ENCODE results near the gene OPRD1. TPM values are rescaled to one million over a fixed set of nuclear protein-coding genes. Genes with fewer than 3 reads are reported as not detected.
"Not testable (repeated sequence)": the region's sequence is repeated elsewhere in the genome, so short reads cannot be mapped to it uniquely, and the experiment has no call there.

Gene OPRD1
- total RNA-seq, 3 donors from 2014 or later = not detected

- Mint-ChIP-seq H3K4me1 (ENCODE audit: low read depth) (no peaks in the 10 kb centered on the region), H3K36me3 (ENCODE audit: insufficient read depth) (no peaks in the 10 kb centered on the region), H3K27me3 (ENCODE audit: low read depth) (peaks cover 3% of the 10 kb centered on the region), H3K9me3 (no peaks in the 10 kb centered on the region), H3K4me3 (no peak overlapping the region)
- DNase-seq (no peak), ATAC-seq (no peak)
Observed at GRCh38 chr1:28871631-28872401, 59.8 kb downstream of the OPRD1 start.

DNA sequence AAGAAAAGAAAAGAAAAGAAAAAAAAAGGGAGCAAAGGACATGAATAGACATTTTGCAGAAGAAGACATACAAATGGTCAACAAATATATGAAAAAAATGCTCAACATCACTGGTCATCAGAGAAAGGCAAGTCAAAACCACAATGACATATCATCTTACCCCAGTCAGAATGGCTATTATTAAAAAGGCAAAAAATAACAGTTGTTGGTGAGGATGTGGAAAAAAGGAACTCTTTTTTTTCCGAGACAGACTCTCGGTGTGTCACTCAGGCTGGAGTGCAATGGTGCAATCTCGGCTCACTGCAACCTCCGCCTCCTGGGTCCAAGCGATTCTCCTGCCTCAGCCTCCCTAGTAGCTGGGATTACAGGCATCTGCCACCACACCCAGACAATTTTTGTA is 63.2 kb downstream of the OPRD1 start:
- not testable (repeated sequence) for H3K4me3 Mint-ChIP-seq; H3K27me3 Mint-ChIP-seq (ENCODE audit: low read depth); ATAC-seq; DNase-seq; H3K9me3 Mint-ChIP-seq; H3K36me3 Mint-ChIP-seq (ENCODE audit: insufficient read depth); H3K4me1 Mint-ChIP-seq (ENCODE audit: low read depth)

DNA sequence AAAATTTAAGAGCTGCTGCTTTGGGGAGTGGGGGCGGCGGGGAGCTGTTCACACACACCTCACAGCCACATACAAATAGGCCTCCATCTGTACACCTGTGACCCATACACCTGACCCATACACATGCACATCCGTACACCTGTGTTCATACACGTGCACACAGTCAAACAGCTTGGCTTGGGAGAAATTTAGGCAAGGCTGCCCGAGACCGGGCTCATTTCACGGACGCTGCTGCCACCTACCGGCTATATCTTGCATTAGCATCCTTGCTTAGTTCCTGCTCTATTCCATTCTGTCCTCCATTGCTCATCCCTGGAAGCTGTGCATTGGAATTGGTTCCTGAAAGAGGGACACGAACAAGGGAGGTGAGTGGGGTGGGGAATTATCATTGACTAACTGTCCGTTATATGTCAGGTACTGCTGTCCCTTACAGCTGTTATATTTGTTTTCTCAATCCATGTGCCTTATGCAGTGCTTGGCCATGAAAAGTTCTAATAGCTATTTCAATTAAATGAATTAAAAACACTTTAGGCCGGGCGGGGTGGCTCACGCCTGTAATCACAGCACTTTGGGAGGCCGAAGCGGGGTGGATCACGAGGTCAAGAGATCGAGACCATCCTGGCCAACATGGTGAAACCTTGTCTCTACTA is 65.3 kb downstream of the OPRD1 start:
- DNase-seq (peak; percentile 77), ATAC-seq (peak; percentile 74 to 76)
- Mint-ChIP-seq H3K9me3 (no peaks in the 10 kb centered on the region), H3K36me3 (ENCODE audit: insufficient read depth) (no peaks in the 10 kb centered on the region), H3K27me3 (ENCODE audit: low read depth) (peaks cover 3% of the 10 kb centered on the region), H3K4me1 (ENCODE audit: low read depth) (peaks cover 5% of the 10 kb centered on the region), H3K4me3 (no peak overlapping the region)

DNA sequence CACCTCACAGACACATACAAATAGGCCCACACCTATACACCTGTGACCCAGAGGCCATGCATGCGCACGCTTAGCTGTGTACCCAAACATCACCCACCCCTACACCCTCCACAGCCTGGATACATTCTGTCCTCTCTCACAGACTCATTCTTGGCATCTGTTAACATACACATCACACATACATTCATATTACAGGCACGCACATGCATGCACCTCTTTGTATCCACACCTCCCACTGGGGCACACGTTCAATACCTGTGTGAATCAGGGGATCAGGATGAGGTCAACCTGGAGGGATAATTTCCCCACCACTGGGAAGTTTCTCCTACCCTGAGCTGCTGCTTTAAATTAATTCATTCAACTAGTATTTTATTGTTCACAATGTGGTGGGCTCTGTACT is 66.8 kb downstream of the OPRD1 start:
- no peaks in the 10 kb centered on the region for H3K9me3 Mint-ChIP-seq
- no peak overlapping the region for H3K4me3 Mint-ChIP-seq
- H3K36me3 Mint-ChIP-seq (ENCODE audit: insufficient read depth) = no peaks in the 10 kb centered on the region
- H3K4me1 Mint-ChIP-seq (ENCODE audit: low read depth) = peaks cover 7% of the 10 kb centered on the region
- DNase-seq = no peak
- ATAC-seq = no peak
- peaks cover 3% of the 10 kb centered on the region for H3K27me3 Mint-ChIP-seq (ENCODE audit: low read depth)

DNA sequence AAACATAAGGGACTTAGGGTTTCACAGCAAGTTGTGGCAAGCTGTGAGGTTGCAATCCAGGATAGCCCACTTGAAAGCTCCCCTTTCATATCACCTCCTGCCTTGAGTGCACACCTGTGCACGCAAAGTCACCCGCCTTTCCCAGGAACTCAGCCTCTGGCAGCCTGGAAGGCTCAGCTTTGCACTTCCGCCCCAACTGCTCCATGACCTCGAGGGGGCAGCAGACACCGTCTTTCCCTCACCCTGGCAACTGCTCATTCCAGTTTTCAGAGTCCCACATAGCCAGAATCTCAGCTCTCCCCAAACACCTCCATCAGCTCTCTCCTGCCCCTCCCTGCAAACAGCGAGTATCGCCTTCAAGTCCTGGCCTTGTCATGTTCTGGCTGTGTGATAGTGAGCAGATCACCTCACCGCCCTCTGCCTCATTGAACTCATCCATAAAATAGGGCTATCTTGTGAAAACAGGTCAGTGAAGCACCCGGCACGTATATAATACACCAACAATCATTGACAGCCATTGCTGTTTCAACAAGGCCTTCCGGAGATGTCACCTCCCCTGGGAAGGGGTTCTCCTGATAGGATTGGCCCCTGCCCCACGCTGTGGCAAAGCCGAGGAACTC is 70.1 kb downstream of the OPRD1 start:
- peak; percentile 14 to 22 for ATAC-seq
- Mint-ChIP-seq H3K4me3 (no peak overlapping the region), H3K9me3 (peaks cover 3% of the 10 kb centered on the region), H3K36me3 (ENCODE audit: insufficient read depth) (no peaks in the 10 kb centered on the region), H3K4me1 (ENCODE audit: low read depth) (peaks cover 32% of the 10 kb centered on the region), H3K27me3 (ENCODE audit: low read depth) (no peaks in the 10 kb centered on the region)
- peak; percentile 76 for DNase-seq

- ATAC-seq (no peak), DNase-seq (no peak)
- H3K9me3 Mint-ChIP-seq = peaks cover 3% of the 10 kb centered on the region
- H3K27me3 Mint-ChIP-seq (ENCODE audit: low read depth) = no peaks in the 10 kb centered on the region
- no peak overlapping the region for H3K4me3 Mint-ChIP-seq
- no peaks in the 10 kb centered on the region for H3K36me3 Mint-ChIP-seq (ENCODE audit: insufficient read depth)
- H3K4me1 Mint-ChIP-seq (ENCODE audit: low read depth) = peaks cover 36% of the 10 kb centered on the region
Observed at GRCh38 chr1:28883242-28883616, 71.3 kb downstream of the OPRD1 start.

- peaks cover 52% of the 10 kb centered on the region for H3K4me1 Mint-ChIP-seq (ENCODE audit: low read depth)
- ATAC-seq (no peak), DNase-seq (no peak)
- H3K27me3 Mint-ChIP-seq (ENCODE audit: low read depth) = no peaks in the 10 kb centered on the region
- peaks cover 3% of the 10 kb centered on the region for H3K9me3 Mint-ChIP-seq
- H3K4me3 Mint-ChIP-seq = no peak overlapping the region
- no peaks in the 10 kb centered on the region for H3K36me3 Mint-ChIP-seq (ENCODE audit: insufficient read depth)
Observed at GRCh38 chr1:28885472-28885877, 73.5 kb downstream of the OPRD1 start.

- no peak for ATAC-seq
Observed at GRCh38 chr1:28885977-28886730, 74.2 kb downstream of the OPRD1 start.

DNA sequence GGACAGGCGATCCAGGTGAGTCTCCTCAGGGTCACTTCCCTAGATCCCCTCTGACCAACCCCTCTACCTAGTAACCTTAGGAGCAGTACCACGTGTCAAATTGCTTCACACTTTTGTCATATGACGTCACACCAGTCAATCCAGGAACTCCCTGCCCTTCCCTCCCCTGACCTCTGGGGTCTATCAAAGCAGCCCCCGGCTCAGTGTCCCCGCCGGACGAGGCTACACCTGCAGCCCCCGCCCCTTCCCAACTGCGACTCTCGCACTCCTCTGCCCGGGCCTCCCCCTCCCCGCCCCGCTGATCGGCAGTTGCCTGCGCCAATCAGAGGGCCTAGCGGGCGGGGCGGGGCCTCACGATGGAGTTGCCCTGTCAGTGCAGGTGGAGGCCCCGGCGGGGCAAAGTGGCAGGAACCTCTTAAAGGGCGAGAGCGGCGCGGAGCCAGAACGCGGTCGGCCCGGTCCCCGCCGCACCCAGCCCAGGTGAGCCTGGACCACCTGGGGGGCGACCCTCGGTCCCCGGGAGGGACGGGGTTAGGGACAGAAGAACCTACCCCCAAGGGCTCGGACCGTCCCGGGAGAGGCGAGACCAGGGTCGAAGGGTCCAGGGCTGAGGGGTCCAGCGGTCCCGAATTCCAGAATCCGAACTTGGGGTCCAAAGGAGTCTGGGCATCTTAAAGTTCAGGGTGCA is 74.9 kb downstream of the OPRD1 start:
- peak overlapping the region; percentile 86 for H3K4me3 Mint-ChIP-seq
- H3K27me3 Mint-ChIP-seq (ENCODE audit: low read depth) = no peaks in the 10 kb centered on the region
- H3K9me3 Mint-ChIP-seq = peaks cover 3% of the 10 kb centered on the region
- no peaks in the 10 kb centered on the region for H3K36me3 Mint-ChIP-seq (ENCODE audit: insufficient read depth)
- peaks cover 54% of the 10 kb centered on the region for H3K4me1 Mint-ChIP-seq (ENCODE audit: low read depth)
- ATAC-seq (peak; percentile 83), DNase-seq (peak; percentile 90)

More at GRCh38 chr1:28885977-28886730, 74.2 kb downstream of the OPRD1 start:
- H3K36me3 Mint-ChIP-seq (ENCODE audit: insufficient read depth) = no peaks in the 10 kb centered on the region
- H3K27me3 Mint-ChIP-seq (ENCODE audit: low read depth) = no peaks in the 10 kb centered on the region
- DNase-seq = no peak
- peak overlapping the region; percentile 86 for H3K4me3 Mint-ChIP-seq
- H3K4me1 Mint-ChIP-seq (ENCODE audit: low read depth) = peaks cover 55% of the 10 kb centered on the region
- H3K9me3 Mint-ChIP-seq = peaks cover 3% of the 10 kb centered on the region

DNA sequence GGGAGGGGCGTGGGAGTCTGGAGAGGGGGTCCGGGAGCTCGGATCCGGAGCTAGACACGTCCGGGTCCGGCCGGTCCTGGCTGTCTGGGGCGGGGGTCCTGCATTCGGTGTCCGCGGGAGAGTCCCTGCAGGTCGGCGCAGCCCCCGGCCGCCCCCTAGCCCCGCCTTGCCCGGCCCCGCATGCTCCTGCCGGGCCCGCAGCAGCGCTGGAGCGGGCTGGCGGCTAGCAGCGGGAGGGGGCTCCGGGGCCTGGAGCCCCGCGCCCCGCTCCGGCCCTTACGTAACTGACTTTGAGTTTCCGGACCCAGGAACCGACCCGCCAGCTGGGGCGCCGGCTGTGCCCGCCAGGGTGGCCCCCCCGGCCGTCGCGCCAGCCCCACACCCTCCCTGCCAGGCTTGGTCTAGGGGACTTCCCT is 75.5 kb downstream of the OPRD1 start:
- H3K9me3 Mint-ChIP-seq = peaks cover 3% of the 10 kb centered on the region
- DNase-seq (peak; percentile 48), ATAC-seq (peak; percentile 10 to 11)
- H3K4me3 Mint-ChIP-seq = peak overlapping the region; percentile 92
- peaks cover 49% of the 10 kb centered on the region for H3K4me1 Mint-ChIP-seq (ENCODE audit: low read depth)
- H3K36me3 Mint-ChIP-seq (ENCODE audit: insufficient read depth) = no peaks in the 10 kb centered on the region
- H3K27me3 Mint-ChIP-seq (ENCODE audit: low read depth) = no peaks in the 10 kb centered on the region

DNA sequence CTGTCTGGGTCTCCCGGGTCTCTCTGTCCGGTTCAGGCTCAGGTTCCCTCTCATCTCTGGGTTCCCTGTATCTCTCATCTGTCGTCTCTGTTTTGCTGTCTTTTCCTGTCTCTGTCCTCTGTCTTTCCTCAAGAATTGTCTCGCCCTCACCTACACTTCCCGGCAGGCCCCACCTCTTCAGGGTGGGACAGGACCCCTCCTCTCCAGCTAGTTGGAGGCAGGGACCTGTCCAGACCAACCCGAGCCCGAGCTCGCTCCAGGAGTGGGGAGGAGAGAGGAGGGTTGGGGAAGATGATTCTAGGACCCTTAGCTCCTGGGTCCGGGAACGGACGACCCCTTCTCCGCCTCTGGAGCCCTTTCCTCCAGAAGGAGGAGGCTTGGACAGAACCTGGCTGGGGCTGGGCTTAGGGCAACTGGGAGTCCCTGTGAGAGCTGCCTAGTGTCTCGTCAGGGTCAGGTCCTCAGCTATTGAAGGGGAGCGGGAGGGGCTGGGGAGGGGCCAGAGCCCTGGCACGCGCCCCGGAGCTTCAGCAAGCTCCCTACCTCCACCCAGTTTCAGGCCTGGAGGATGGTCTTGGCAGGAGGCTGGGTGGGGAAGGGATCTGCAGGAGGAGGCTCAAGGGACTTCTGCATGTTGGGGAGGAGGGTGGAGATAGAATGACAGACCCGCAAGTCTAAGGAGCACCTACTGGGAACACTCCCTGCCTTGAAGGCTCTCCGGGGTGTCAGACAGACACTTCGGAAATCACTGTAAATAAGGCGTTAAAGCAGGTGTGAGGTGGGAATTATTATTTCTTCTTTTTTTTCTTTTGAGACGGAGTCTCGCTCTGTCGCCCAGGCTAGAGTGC is 76.1 kb downstream of the OPRD1 start:
- Mint-ChIP-seq H3K4me3 (peak overlapping the region; percentile 92), H3K4me1 (ENCODE audit: low read depth) (peaks cover 49% of the 10 kb centered on the region)
- no peak for ATAC-seq

GRCh38 chr1:28888915-28889314 is 76.9 kb downstream of the OPRD1 start:
- no peak for DNase-seq
- Mint-ChIP-seq H3K27me3 (ENCODE audit: low read depth) (no peaks in the 10 kb centered on the region), H3K9me3 (peaks cover 3% of the 10 kb centered on the region), H3K4me3 (peak overlapping the region; percentile 92), H3K36me3 (ENCODE audit: insufficient read depth) (no peaks in the 10 kb centered on the region), H3K4me1 (ENCODE audit: low read depth) (peaks cover 51% of the 10 kb centered on the region)
- ATAC-seq = no peak

More for the DNA sequence above, 76.1 kb downstream of the OPRD1 start:
- no peaks in the 10 kb centered on the region for H3K27me3 Mint-ChIP-seq (ENCODE audit: low read depth)
- peaks cover 3% of the 10 kb centered on the region for H3K9me3 Mint-ChIP-seq
- H3K36me3 Mint-ChIP-seq (ENCODE audit: insufficient read depth) = no peaks in the 10 kb centered on the region
- no peak for DNase-seq

- peak overlapping the region; percentile 50 for H3K4me3 Mint-ChIP-seq
Observed at GRCh38 chr1:28889357-28889756, 77.4 kb downstream of the OPRD1 start.

More at GRCh38 chr1:28889357-28889756, 77.4 kb downstream of the OPRD1 start:
- Mint-ChIP-seq H3K27me3 (ENCODE audit: low read depth) (no peaks in the 10 kb centered on the region), H3K9me3 (peaks cover 3% of the 10 kb centered on the region), H3K4me1 (ENCODE audit: low read depth) (peaks cover 49% of the 10 kb centered on the region), H3K36me3 (ENCODE audit: insufficient read depth) (no peaks in the 10 kb centered on the region)
- DNase-seq (no peak), ATAC-seq (no peak)
